ENCODE data around the gene RALGPS1.

- TF ChIP-seq FOXM1 (IDR thresholded peaks at IDR 0.05; ENCODE audit: borderline replicate concordance) (no peak), SP1 (IDR thresholded peaks at IDR 0.05) (no peak)
These were observed 31.1 kb downstream of the RALGPS1 start for GRCh38 chr9:126945682-126946081.

All from HEK293T (cell line).